TTC549 (cell line): Measurements from ENCODE around the gene DOCK9.

Source experiments
- FAIRE-seq: peaks from 2 replicates; lab custom pipeline; 2012; peaks lifted over from hg19 to GRCh38; lab: Jason Lieb, UNC

Gene DOCK9

GRCh38 chr13:98947925-98948324 is 29.9 kb downstream of the DOCK9 start:
- FAIRE-seq, result no peak

GRCh38 chr13:98945863-98946605 is 31.8 kb downstream of the DOCK9 start:
- no peak for FAIRE-seq

- FAIRE-seq, result no peak
Measured at GRCh38 chr13:98944336-98944735, 33.5 kb downstream of the DOCK9 start.

- no peak for FAIRE-seq
Measured at GRCh38 chr13:98942997-98943396, 34.9 kb downstream of the DOCK9 start.

DNA sequence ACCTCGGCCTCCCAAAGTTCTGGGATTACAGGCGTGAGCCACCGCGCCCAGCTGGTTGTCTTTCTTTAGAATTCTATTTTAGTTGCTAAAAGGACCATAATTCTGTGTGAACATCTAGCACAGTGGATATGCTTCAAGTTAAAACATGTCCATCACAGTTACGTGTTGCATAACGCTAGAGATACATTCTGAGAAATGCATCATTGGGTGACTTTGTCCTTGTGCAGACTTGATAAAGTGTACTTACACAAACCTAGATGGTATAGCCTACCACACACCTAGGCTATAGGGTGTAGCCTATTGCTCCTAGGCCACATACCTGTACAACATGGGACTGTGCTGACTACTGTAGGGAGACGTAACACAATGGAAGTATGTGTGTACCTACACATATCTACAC is 35.4 kb downstream of the DOCK9 start:
- no peak for FAIRE-seq

GRCh38 chr13:98941536-98941935 is 36.3 kb downstream of the DOCK9 start:
- no peak for FAIRE-seq

- no peak for FAIRE-seq
Measured at GRCh38 chr13:98941126-98941525, 36.7 kb downstream of the DOCK9 start.

DNA sequence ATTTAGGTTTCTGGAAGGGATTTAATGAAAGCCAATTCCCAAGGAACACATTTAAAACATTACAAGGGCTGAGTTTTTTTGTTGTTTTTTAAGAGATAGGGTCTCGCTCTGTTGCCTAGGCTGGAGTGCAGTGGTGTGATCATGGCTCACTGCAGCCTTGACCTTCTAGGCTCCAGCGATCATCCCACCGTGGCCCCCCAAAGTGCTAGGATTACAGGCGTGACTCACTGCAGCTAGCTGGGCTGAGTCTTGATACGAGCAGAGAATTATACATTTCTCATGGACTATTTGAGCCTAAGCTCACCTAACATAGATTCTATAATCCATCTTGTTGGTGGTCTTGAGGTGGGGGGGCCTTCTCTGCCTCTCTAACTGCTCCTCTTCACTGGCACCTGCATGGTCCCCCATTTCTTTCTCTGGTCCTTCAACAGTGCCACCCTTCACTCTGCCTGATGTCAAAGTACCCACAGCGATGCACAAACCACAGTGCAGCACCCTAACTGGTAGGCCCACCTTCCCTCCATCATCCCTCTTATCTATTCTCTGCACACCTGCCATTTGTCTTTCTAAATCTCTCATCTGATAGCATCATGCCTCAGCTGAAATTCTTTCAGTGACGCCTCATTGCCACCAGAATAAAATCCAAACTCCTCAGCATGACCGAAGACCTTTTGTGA is 37.4 kb downstream of the DOCK9 start:
- FAIRE-seq, result no peak

- FAIRE-seq, result no peak
Measured at GRCh38 chr13:98939660-98940191, 38.1 kb downstream of the DOCK9 start.

DNA sequence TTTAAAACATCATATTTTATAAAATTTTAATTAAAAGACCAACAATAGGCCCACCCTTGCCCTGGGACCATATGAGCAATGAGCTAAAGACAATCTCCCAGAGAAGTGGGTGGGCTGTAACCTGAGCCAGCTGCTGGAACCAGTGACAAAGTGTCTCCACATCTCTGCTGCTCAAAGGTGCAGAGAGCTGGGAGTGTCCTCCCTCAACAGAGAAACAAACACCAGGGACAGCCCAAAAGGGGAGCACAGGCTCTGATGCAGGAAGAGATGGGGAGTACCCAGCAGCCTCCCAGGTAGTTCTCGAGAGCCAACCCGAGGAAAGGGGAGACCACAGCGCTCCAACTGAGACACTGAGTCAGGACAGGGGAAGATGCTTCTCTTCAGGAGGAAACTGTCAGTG is 39.1 kb downstream of the DOCK9 start:
- no peak for FAIRE-seq

- FAIRE-seq, result no peak
Measured at GRCh38 chr13:98937911-98938381, 39.9 kb downstream of the DOCK9 start.

DNA sequence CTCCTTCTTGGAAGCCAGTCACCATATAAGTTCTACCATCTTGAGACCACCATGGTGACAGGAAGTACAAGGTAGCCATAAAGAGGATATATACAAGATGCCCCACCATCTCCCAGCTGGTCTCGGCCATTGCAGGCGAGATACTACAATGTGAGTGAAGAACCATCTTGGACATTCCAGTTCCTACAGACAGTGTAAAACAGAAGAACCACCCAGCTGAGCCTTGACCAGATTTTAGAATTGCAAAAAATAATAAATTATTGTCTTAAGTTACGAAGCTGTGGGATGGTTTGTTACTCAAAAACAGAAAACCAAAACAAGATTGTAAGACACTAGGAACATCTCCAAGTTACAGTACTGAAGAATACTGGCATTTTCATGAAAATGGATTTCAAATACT is 43.6 kb downstream of the DOCK9 start:
- no peak for FAIRE-seq

DNA sequence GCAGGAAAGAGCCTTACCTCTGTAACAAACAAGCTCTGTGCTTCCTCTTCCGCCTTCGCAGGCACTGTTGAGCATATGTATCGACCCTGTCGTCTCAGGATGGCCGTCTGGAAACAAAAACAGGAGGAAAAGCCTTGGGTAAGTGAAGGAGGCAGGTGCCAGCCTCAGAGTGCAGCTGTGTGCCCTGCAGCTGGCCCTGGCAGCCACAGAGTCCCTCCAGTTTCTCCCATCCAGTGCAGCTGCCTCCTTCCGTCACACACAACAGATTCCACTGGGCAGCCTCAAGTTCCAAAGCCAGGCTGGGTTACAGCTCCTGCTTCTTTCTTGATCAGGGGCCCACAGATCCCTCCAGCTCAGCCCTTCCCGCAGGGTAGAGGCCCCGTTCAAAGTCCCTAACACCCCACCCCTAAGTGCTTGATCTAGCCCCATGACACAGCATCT is 47.7 kb downstream of the DOCK9 start:
- FAIRE-seq, result no peak

- no peak for FAIRE-seq
Measured at GRCh38 chr13:98927951-98928927, 49.6 kb downstream of the DOCK9 start.

- no peak for FAIRE-seq
Measured at GRCh38 chr13:98925949-98926348, 51.9 kb downstream of the DOCK9 start.

GRCh38 chr13:98923641-98924397 is 54.0 kb downstream of the DOCK9 start:
- FAIRE-seq, result no peak

GRCh38 chr13:98922306-98922705 is 55.6 kb downstream of the DOCK9 start:
- FAIRE-seq, result no peak

DNA sequence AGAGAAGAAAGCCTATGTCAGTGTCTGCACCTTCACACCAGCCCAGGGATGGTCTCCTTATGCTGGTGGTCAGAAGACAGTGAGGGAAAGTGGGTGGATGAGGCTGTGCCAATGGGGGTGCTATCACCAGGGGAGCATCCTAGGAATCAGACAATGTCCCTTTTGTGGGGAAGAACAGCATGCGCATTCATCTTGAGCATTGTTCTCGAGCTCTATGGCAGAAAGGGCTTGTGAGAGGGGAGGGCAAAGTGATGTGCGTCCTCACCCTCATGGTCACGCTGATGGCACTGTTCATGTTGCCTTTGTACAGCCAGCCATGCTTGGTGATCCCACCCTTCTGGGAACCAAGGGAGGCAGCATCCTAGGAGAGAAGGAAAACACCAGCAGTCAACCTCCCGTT is 56.1 kb downstream of the DOCK9 start:
- FAIRE-seq, result no peak

DNA sequence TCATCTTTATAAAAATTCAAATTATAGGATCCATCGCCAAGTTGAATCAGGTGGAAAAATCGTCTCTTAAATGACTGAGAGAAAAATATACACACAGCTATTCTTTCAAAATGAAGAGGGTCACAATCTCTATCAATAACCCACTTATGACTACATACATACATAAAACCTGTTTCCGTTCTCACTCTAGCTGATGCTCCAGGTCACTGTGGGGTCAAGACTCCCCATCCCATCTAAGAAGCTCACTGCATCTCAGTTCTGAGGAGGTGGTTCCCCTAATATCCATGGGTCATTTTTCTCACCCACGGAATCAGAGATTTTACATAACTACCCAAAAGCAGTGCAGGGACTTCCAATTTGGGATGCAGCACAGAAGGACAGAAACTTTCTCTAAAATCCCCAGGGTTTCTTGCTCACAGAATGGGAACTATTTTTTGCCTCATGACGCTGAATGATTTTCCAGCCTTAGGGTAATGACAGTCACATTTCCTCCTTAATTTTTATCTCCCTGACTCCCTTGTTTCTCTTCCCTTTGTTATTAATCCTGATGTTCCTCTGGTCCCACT is 56.8 kb downstream of the DOCK9 start:
- FAIRE-seq, result no peak

DNA sequence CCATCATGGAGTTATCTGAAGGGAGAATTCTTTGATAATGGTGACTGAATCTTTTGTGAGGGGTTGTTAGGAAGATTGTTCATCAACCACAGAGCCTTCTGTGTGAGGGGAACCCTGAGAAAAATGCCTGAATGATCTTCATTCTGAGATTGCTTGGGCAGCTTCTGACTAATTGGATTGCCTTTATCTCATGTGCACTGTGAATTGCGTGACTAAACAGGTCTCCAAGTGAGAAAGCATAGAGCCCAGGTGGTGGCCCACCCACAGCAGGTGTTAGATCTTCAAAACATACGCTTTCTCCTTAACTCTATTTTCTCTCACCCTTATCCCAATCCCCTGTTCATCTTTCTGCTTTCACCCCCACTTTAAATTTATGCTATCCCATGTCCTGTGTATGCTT is 58.3 kb downstream of the DOCK9 start:
- FAIRE-seq, result no peak

DNA sequence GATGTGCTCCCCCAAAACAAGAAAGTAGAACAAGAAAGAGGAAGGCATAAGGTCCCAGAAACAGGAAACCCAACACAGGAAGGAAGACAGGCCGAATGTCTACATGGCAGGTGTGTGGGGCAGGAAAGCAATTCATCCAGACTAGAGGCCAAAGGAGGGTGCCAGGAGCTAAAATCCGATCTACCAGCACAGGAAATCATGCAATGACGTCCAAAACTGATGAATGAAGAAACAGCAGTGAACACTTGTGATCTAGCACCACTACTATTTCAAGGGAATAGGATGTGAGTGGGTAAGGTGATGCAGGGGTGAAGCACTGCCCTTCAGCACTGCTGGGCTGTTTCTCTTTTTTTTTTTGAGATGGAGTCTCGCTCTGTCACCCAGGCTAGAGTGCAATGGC is 59.1 kb downstream of the DOCK9 start:
- FAIRE-seq, result no peak
